H9 (cell line): ENCODE data around the gene LRRC51. TPM values are rescaled to one million over a fixed set of nuclear protein-coding genes. Genes with fewer than 3 reads are reported as not detected.

Source experiments
- DNase-seq: peaks from one replicate; pipeline ENCODE4 v3.0.0-alpha.2; 2017
- H2AFZ ChIP-seq: one replicate; pipeline ENCODE4 v1.6.1; 2013; ENCODE audit warnings: mild to moderate bottlenecking, low read length, control low read depth, moderate library complexity
- H2AK5ac ChIP-seq: 2 replicates; pipeline ENCODE4 v1.6.1; 2013; ENCODE audit warnings: low read length, control low read depth, mixed read lengths; ENCODE audit not compliant: insufficient read length
- H2BK120ac ChIP-seq: one replicate; pipeline ENCODE4 v1.6.1; 2013; ENCODE audit warnings: low read depth, mild to moderate bottlenecking, low read length, control low read depth, inconsistent platforms; ENCODE audit not compliant: poor library complexity, severe bottlenecking
- H2BK12ac ChIP-seq: 2 replicates; pipeline ENCODE4 v1.6.1; 2013; ENCODE audit warnings: low read length, control low read depth, mixed read lengths, low read depth; ENCODE audit not compliant: insufficient read length
- H2BK15ac ChIP-seq: 2 replicates; pipeline ENCODE4 v1.6.1; 2013; ENCODE audit warnings: low read depth, low read length, control low read depth
- H2BK20ac ChIP-seq: one replicate; pipeline ENCODE4 v1.6.1; 2013; ENCODE audit warnings: low read depth, mild to moderate bottlenecking, low read length, control low read depth, inconsistent platforms; ENCODE audit not compliant: poor library complexity, severe bottlenecking
- H2BK5ac ChIP-seq: 2 replicates; pipeline ENCODE4 v1.6.1; 2013; ENCODE audit warnings: low read length, control low read depth, mixed read lengths; ENCODE audit not compliant: insufficient read length
- H3K14ac ChIP-seq: 2 replicates; pipeline ENCODE4 v1.6.1; 2013; ENCODE audit warnings: low read length, control low read depth; ENCODE audit not compliant: insufficient read depth
- H3K18ac ChIP-seq: 2 replicates; pipeline ENCODE4 v1.6.1; 2013; ENCODE audit warnings: low read depth, mild to moderate bottlenecking, mixed read lengths, low read length, control low read depth; ENCODE audit not compliant: insufficient read length
- H3K23ac ChIP-seq: 2 replicates; pipeline ENCODE4 v1.6.1; 2013; ENCODE audit warnings: low read length, control low read depth, mixed read lengths, low read depth; ENCODE audit not compliant: insufficient read length
- H3K23me2 ChIP-seq: 2 replicates; pipeline ENCODE4 v1.6.1; 2013; ENCODE audit warnings: low read depth, mild to moderate bottlenecking, mixed read lengths, low read length, control low read depth; ENCODE audit not compliant: insufficient read length, poor library complexity, severe bottlenecking
- H3K27ac ChIP-seq: 2 replicates; pipeline ENCODE4 v1.5.1; 2013; ENCODE audit warnings: low read length, control low read depth, mixed read lengths, low read depth; ENCODE audit not compliant: insufficient read length
- H3K27me3 ChIP-seq: 2 replicates; pipeline ENCODE4 v1.6.1; 2013; ENCODE audit warnings: low read length, control low read depth, inconsistent platforms; ENCODE audit not compliant: insufficient read depth
- H3K4ac ChIP-seq: 2 replicates; pipeline ENCODE4 v1.6.1; 2013; ENCODE audit warnings: low read depth, mild to moderate bottlenecking, control low read depth, inconsistent platforms, low read length, moderate library complexity
- H3K4me1 ChIP-seq: 2 replicates; pipeline ENCODE4 v1.6.1; 2013; ENCODE audit warnings: low read length, control low read depth, inconsistent platforms; ENCODE audit not compliant: insufficient read depth
- H3K4me2 ChIP-seq: 2 replicates; pipeline ENCODE4 v1.6.1; 2013; ENCODE audit warnings: low read length, control low read depth, mixed read lengths; ENCODE audit not compliant: insufficient read length, insufficient read depth
- H3K56ac ChIP-seq: 2 replicates; pipeline ENCODE4 v1.6.1; 2013; ENCODE audit warnings: low read depth, mild to moderate bottlenecking, mixed read lengths, low read length, control low read depth; ENCODE audit not compliant: insufficient read length
- H3K79me1 ChIP-seq: 2 replicates; pipeline ENCODE4 v1.6.1; 2013; ENCODE audit warnings: low read depth, mild to moderate bottlenecking, moderate library complexity, low read length, control low read depth, inconsistent platforms; ENCODE audit not compliant: insufficient read depth, poor library complexity, severe bottlenecking
- H3K79me2 ChIP-seq: 2 replicates; pipeline ENCODE4 v1.6.1; 2013; ENCODE audit warnings: low read length, control low read depth, inconsistent platforms; ENCODE audit not compliant: insufficient read depth
- H3K9ac ChIP-seq: 2 replicates; pipeline ENCODE4 v1.6.1; 2013; ENCODE audit warnings: low read length, control low read depth, mixed read lengths; ENCODE audit not compliant: insufficient read length; ENCODE audit errors: extremely low read depth
- H3K9me3 ChIP-seq: one replicate; pipeline ENCODE4 v1.6.1; 2013; ENCODE audit warnings: low read depth, low read length, inconsistent platforms; ENCODE audit not compliant: control insufficient read depth
- H3T11ph ChIP-seq: one replicate; pipeline ENCODE4 v1.6.1; 2013; ENCODE audit warnings: mild to moderate bottlenecking, low read length, control low read depth, inconsistent platforms
- H4K20me1 ChIP-seq: one replicate; pipeline ENCODE4 v1.6.1; 2013; ENCODE audit not compliant: control insufficient read depth, insufficient read length, insufficient read depth
- H4K5ac ChIP-seq: 2 replicates; pipeline ENCODE4 v1.6.1; 2013; ENCODE audit warnings: low read depth, mild to moderate bottlenecking, mixed read lengths, low read length, control low read depth; ENCODE audit not compliant: insufficient read length
- H4K8ac ChIP-seq: replicated peaks from 2 replicates; pipeline ENCODE4 v1.6.1; 2013; ENCODE audit warnings: low read length, control low read depth, mixed read lengths, low read depth; ENCODE audit not compliant: insufficient read length
- H4K91ac ChIP-seq: 2 replicates; pipeline ENCODE4 v1.6.1; 2013; ENCODE audit warnings: low read depth, mild to moderate bottlenecking, moderate library complexity, mixed read lengths, low read length, control low read depth; ENCODE audit not compliant: insufficient read length
- H3K27ac Mint-ChIP-seq, 3 experiments: 2 replicates in 2 of 3; 3 replicates in 1 of 3; pipeline ENCODE4 v1.8.0; 2020 to 2021; ENCODE audit warnings: mixed read lengths in 3 of 3, mild to moderate bottlenecking in 1 of 3, moderate library complexity in 1 of 3
- H3K27me3 Mint-ChIP-seq: 2 replicates; pipeline ENCODE4 v1.8.0; 2021; ENCODE audit warnings: low read depth, mild to moderate bottlenecking, moderate library complexity, mixed read lengths
- H3K36me3 Mint-ChIP-seq, 3 experiments: 2 replicates in 2 of 3; 3 replicates in 1 of 3; pipeline ENCODE4 v1.8.0; 2020 to 2021; ENCODE audit warnings: low read depth in 3 of 3, mixed read lengths in 3 of 3; ENCODE audit not compliant: insufficient read depth in 1 of 3
- H3K4me1 Mint-ChIP-seq, 2 experiments: 2 replicates each; pipeline ENCODE4 v1.8.0; 2020; ENCODE audit warnings: mixed read lengths in 2 of 2
- H3K4me3 Mint-ChIP-seq, 2 experiments: 2 replicates in 1 of 2; 3 replicates in 1 of 2; pipeline ENCODE4 v1.8.0; 2020 to 2021; ENCODE audit warnings: mild to moderate bottlenecking in 2 of 2, mixed read lengths in 2 of 2, moderate library complexity in 1 of 2
- H3K9me3 Mint-ChIP-seq, 2 experiments: 2 replicates in 1 of 2; 3 replicates in 1 of 2; pipeline ENCODE4 v1.8.0; 2020; ENCODE audit warnings: mild to moderate bottlenecking in 2 of 2, mixed read lengths in 2 of 2, moderate library complexity in 1 of 2
- CTCF ChIP-seq: fragments of 200-600 bp; sonication (generic); conservative IDR thresholded peaks from 3 replicates; pipeline ENCODE4 v1.8.0; 2021; ENCODE audit warnings: antibody characterized with exemption, mild to moderate bottlenecking
- WGBS: extraction: QIAGEN DNeasy Blood & Tissue Kit; methylation state at CpG from one replicate; pipeline ENCODE4 v1.1.7; 2013; ENCODE audit warnings: missing lambda C conversion rate, low lambda C conversion rate, mixed read lengths; ENCODE audit not compliant: insufficient read length; ENCODE audit errors: extremely low coverage; 5-methylcytosine and 5-hydroxymethylcytosine counted together
- total RNA-seq: library from RNA; stranded (reverse); gene quantifications from 2 replicates; pipeline ENCODE4 v1.2.1, GENCODE V29; 2021

The LRRC51 gene
- total RNA-seq, 1 experiment from 2014 or later: 3.1 TPM

GRCh38 chr11:72111300-72112142 lies 30.9 kb downstream of the LRRC51 start:
- Histone ChIP-seq H2BK5ac (no peak overlapping the region), H2BK120ac (no peak overlapping the region), H4K8ac (no peak overlapping the region), H3K23ac (no peak overlapping the region), H4K5ac (no peak overlapping the region), H2BK12ac (peak overlapping the region; percentile 35), H3K4me2 (peak overlapping the region; percentile 77), H4K91ac (no peak overlapping the region), H3K4ac (no peak overlapping the region; the same call in 1 of the 2 replicates), H3K56ac (no peak overlapping the region), H3K9ac (peak overlapping the region; percentile 91), H2AK5ac (no peak overlapping the region), H3K27ac (peak overlapping the region; percentile 82), H2BK20ac (no peak overlapping the region), H4K20me1 (no peaks in the 10 kb centered on the region), H3K79me2 (no peaks in the 10 kb centered on the region), H3K27me3 (no peaks in the 10 kb centered on the region; the same call in 1 of the 2 replicates), H3K18ac (peak overlapping the region; percentile 85), H3K9me3 (no peaks in the 10 kb centered on the region), H3K4me1 (no peaks in the 10 kb centered on the region), H2AFZ (no peak overlapping the region), H3K14ac (peak overlapping the region; percentile 89; the same call in 1 of the 2 replicates), H2BK15ac (no peak overlapping the region), H3K79me1 (no peaks in the 10 kb centered on the region), H3K23me2 (peaks cover 10% of the 10 kb centered on the region), H3T11ph (no peak overlapping the region)
- TF ChIP-seq CTCF: no peak
- no CpG with 5 or more reads among the region's 10 CpGs for WGBS
- Mint-ChIP-seq H3K36me3 (peaks cover 1 to 29% (median 11%) of the 10 kb centered on the region in 3 experiments; a peak in 5 of 7 replicates), H3K27ac (peak overlapping the region; percentile 100; a peak in 6 of 7 replicates), H3K4me3 (peak overlapping the region; percentile 89 to 91), H3K9me3 (no peaks in the 10 kb centered on the region), H3K4me1 (peaks cover 13% of the 10 kb centered on the region in 2 experiments), H3K27me3 (peaks cover 25% of the 10 kb centered on the region)
- DNase-seq: no peak
